GM12892 (cell line): Measurements from ENCODE around the gene DGCR8.

Experiments
- POLR2A ChIP-seq: IDR thresholded peaks from 2 replicates; pipeline ENCODE4 v1.6.1; 2011; ENCODE audit warnings: low read depth, low read length, control low read depth
- POLR2AphosphoS5 ChIP-seq: IDR thresholded peaks from 2 replicates; pipeline ENCODE4 v1.6.1; 2011; ENCODE audit warnings: low read depth, low read length, control low read depth
- TAF1 ChIP-seq: IDR thresholded peaks from 2 replicates; pipeline ENCODE4 v1.6.1; 2011; ENCODE audit warnings: low read depth, mild to moderate bottlenecking, control low read depth, low read length, borderline replicate concordance

DNA sequence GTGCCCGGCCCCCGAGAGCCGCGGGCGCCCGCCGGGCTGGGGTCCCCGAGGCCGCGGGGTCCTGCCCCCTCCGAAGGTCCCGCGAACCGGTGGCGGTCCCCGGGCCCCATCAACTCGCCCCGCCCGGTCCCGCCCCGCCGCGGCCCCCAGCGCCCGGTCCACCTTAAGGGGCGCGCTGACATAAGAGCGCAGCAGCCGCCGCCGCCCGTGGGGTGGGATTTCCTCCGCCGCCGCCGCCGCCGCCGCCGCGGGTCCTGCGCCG lies 51.5 kb downstream of the DGCR8 start, which contains the start of gene ZDHHC8:
- no peak for TF ChIP-seq POLR2AphosphoS5
- no peak for TF ChIP-seq POLR2A
- no peak for TF ChIP-seq TAF1
